ENCODE measurements around the gene ABCG8.

DNA sequence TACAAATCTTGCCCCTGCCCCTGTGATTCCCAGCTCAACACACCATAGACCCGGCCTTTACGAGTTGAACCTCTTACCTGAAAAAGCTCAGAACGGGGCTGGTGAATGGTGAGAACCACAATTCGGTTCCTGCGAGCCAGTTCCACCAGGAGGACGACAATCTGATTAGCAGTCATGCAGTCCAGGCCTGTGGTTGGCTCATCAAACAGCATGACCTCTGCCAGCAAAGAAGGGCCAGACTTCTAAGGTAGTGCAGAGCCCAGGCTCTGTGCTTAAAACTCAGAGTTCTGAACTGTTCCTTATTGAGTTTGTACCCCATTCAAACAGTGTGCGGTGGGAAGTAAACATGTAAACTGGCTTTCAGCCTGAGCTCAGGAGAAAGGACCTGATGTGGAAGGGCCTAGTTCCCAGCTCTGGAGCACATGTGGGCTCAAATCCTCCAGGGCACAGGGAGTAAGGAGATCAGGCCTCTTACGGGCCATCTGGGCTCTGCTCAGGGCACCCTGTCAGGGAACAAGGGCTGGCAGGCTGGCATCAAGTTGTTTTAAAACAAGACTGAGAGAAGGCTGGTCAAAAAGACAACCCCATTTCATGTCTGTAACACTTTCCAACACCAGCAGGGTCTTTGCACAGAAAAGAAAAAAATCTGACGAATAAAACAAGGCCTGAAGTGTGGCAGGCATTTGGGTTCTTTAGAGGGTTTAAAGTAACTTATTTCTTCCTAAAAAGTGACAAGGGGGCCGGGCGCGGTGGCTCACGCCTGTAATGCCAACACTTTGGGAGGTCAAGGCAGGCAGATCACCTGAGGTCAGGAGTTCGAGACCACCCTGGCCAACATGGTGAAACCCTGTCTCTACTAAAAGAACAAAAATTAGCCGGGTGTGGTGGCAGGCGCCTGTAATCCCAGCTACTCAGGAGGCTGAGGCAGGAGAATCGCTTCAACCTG is 12.2 kb upstream of the ABCG8 start:
- TF ChIP-seq, protein P1, sequence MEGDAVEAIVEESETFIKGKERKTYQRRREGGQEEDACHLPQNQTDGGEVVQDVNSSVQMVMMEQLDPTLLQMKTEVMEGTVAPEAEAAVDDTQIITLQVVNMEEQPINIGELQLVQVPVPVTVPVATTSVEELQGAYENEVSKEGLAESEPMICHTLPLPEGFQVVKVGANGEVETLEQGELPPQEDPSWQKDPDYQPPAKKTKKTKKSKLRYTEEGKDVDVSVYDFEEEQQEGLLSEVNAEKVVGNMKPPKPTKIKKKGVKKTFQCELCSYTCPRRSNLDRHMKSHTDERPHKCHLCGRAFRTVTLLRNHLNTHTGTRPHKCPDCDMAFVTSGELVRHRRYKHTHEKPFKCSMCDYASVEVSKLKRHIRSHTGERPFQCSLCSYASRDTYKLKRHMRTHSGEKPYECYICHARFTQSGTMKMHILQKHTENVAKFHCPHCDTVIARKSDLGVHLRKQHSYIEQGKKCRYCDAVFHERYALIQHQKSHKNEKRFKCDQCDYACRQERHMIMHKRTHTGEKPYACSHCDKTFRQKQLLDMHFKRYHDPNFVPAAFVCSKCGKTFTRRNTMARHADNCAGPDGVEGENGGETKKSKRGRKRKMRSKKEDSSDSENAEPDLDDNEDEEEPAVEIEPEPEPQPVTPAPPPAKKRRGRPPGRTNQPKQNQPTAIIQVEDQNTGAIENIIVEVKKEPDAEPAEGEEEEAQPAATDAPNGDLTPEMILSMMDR (IDR thresholded peaks at IDR 0.05) = no peak
- TF ChIP-seq POLR2A (IDR thresholded peaks at IDR 0.05) (no peak), EP300 (IDR thresholded peaks at IDR 0.05) (no peak)

Measured in stomach (tissue), 4 donors.